ENCODE measurements around the gene TDRD12.
"Not testable (repeated sequence)": the region's sequence is repeated elsewhere in the genome, so short reads cannot be mapped to it uniquely, and the experiment has no call there.

The TDRD12 gene

GRCh38 chr19:32842061-32842460 is 122.5 kb downstream of the TDRD12 start:
- no peak for DNase-seq

- DNase-seq = no peak
Measured at GRCh38 chr19:32843716-32844245, 124.2 kb downstream of the TDRD12 start.

- DNase-seq = not testable (repeated sequence)
Measured at GRCh38 chr19:32848035-32848434, 128.5 kb downstream of the TDRD12 start.

- no peak for DNase-seq
Measured at GRCh38 chr19:32852216-32852615, 132.6 kb downstream of the TDRD12 start.

GRCh38 chr19:32856818-32857217 is 137.3 kb downstream of the TDRD12 start:
- not testable (repeated sequence) for DNase-seq

GRCh38 chr19:32857584-32857983 is 138.0 kb downstream of the TDRD12 start:
- no peak for DNase-seq

GRCh38 chr19:32858155-32858554 is 138.6 kb downstream of the TDRD12 start:
- no peak for DNase-seq

- DNase-seq = no peak
Measured at GRCh38 chr19:32858559-32858958, 139.0 kb downstream of the TDRD12 start.

- no peak for DNase-seq
Measured at GRCh38 chr19:32859591-32859990, 140.0 kb downstream of the TDRD12 start.

- no peak for DNase-seq
Measured at GRCh38 chr19:32861596-32861995, 142.0 kb downstream of the TDRD12 start.

GRCh38 chr19:32862173-32862572 is 142.6 kb downstream of the TDRD12 start:
- DNase-seq = no peak

GRCh38 chr19:32862741-32863140 is 143.2 kb downstream of the TDRD12 start:
- DNase-seq = no peak

GRCh38 chr19:32863301-32863700 is 143.7 kb downstream of the TDRD12 start:
- no peak for DNase-seq

GRCh38 chr19:32863841-32864240 is 144.3 kb downstream of the TDRD12 start:
- DNase-seq = no peak

- DNase-seq = no peak
Measured at GRCh38 chr19:32864318-32865007, 144.9 kb downstream of the TDRD12 start.

- no peak for DNase-seq
Measured at GRCh38 chr19:32865326-32865725, 145.8 kb downstream of the TDRD12 start.

GRCh38 chr19:32866061-32866460 is 146.5 kb downstream of the TDRD12 start:
- DNase-seq = no peak

GRCh38 chr19:32866564-32867265 is 147.1 kb downstream of the TDRD12 start:
- DNase-seq = no peak

GRCh38 chr19:32867436-32867835 is 147.9 kb downstream of the TDRD12 start:
- DNase-seq = not testable (repeated sequence)

- no peak for DNase-seq
Measured at GRCh38 chr19:32868206-32868950, 148.8 kb downstream of the TDRD12 start.

GRCh38 chr19:32869369-32869965 is 149.9 kb downstream of the TDRD12 start, which contains the start of gene SLC7A9:
TSS of gene SLC7A9 (minus strand) at chr19:32869767. CDS start at chr19:32868534, 1,233 bp downstream.
- DNase-seq = no peak

- no peak for DNase-seq
Measured at GRCh38 chr19:32869966-32870573, 150.5 kb downstream of the TDRD12 start.

Data from NCI-H510A (cell line).